HG03159 (cell line): ENCODE results near the gene ARHGEF39.
"Not testable (repeated sequence)": the region's sequence is repeated elsewhere in the genome, so short reads cannot be mapped to it uniquely, and the experiment has no call there.

ENCODE experiments used
- ATAC-seq: cut with Tn5 transposase; IDR thresholded peaks from one replicate; pipeline ENCODE4 v1.9.1; 2021; ENCODE audit warnings: mild to moderate bottlenecking, moderate library complexity; ENCODE audit not compliant: unreplicated experiment

Gene ARHGEF39

GRCh38 chr9:35628389-35628991 lies 36.5 kb downstream of the ARHGEF39 start:
- no peak for ATAC-seq

- ATAC-seq, result no peak
Measured at GRCh38 chr9:35627575-35627974, 37.4 kb downstream of the ARHGEF39 start.

GRCh38 chr9:35619800-35620158 lies 45.2 kb downstream of the ARHGEF39 start:
- peak; percentile 56 for ATAC-seq

GRCh38 chr9:35618854-35619799 lies 45.9 kb downstream of the ARHGEF39 start:
- peak; percentile 44 for ATAC-seq

- ATAC-seq, result no peak
Measured at GRCh38 chr9:35618325-35618727, 46.7 kb downstream of the ARHGEF39 start, which contains the start of gene CD72. Gene CD72, minus strand, starts transcription at chr9:35618413. Its CDS starts 110 bp downstream, at chr9:35618303.

GRCh38 chr9:35617548-35617947 lies 47.4 kb downstream of the ARHGEF39 start:
- no peak for ATAC-seq

- ATAC-seq, result peak; percentile 39
Measured at GRCh38 chr9:35616681-35617459, 48.1 kb downstream of the ARHGEF39 start.

- ATAC-seq, result no peak
Measured at GRCh38 chr9:35615981-35616680, 48.9 kb downstream of the ARHGEF39 start.

GRCh38 chr9:35612843-35613242 lies 52.2 kb downstream of the ARHGEF39 start:
- no peak for ATAC-seq

GRCh38 chr9:35612066-35612465 lies 52.9 kb downstream of the ARHGEF39 start:
- not testable (repeated sequence) for ATAC-seq

- ATAC-seq, result peak; percentile 55
Measured at GRCh38 chr9:35611230-35611797, 53.7 kb downstream of the ARHGEF39 start.

GRCh38 chr9:35609820-35610163 lies 55.2 kb downstream of the ARHGEF39 start:
- ATAC-seq, result no peak
